ENCODE data around the gene SGTA. TPM values are rescaled to one million over a fixed set of nuclear protein-coding genes. Genes with fewer than 3 reads are reported as not detected.

SGTA gene
- total and polyA plus RNA-seq, 2 of the 13 experiments (the other 11 are each of a cell fraction or from before 2014, with no cell fraction given): 43.9 to 47.4 TPM

GRCh38 chr19:2775556-2776430 lies 7.3 kb downstream of the SGTA start (continued):
- TF ChIP-seq ZFP91 (CRISPR knock-in tag; IDR thresholded peaks at IDR 0.05; ENCODE audit: borderline replicate concordance) (no peak), ZNF276 (CRISPR knock-in tag; IDR thresholded peaks at IDR 0.05; ENCODE audit: low read depth) (no peak), ZNF264 (CRISPR knock-in tag; IDR thresholded peaks at IDR 0.05) (no peak), ZKSCAN8 (CRISPR knock-in tag; IDR thresholded peaks at IDR 0.05; ENCODE audit: borderline replicate concordance) (no peak), ZMAT5 (CRISPR knock-in tag; IDR thresholded peaks at IDR 0.05; ENCODE audit: borderline replicate concordance, low read depth) (no peak), FOSL1 (CRISPR knock-in tag; IDR thresholded peaks at IDR 0.05; ENCODE audit: borderline replicate concordance) (no peak), MYC (CRISPR knock-in tag; IDR thresholded peaks at IDR 0.05; ENCODE audit: borderline replicate concordance) (peak; percentile 54), ZBTB25 (CRISPR knock-in tag; IDR thresholded peaks at IDR 0.05) (no peak), ZNF883 (CRISPR knock-in tag; IDR thresholded peaks at IDR 0.05; ENCODE audit: not compliant biosample characterization) (no peak), TRAFD1 (CRISPR knock-in tag; IDR thresholded peaks at IDR 0.05; ENCODE audit: borderline replicate concordance) (no peak), SNRNP70 (IDR thresholded peaks at IDR 0.05; ENCODE audit: low read depth, low read length) (no peak), ZFP1 (CRISPR knock-in tag; IDR thresholded peaks at IDR 0.05) (no peak), ZNF230 (CRISPR knock-in tag; IDR thresholded peaks at IDR 0.05) (no peak), ZNF30 (CRISPR knock-in tag; IDR thresholded peaks at IDR 0.05) (no peak), ZNF251 (CRISPR knock-in tag; IDR thresholded peaks at IDR 0.05) (no peak)

Measured in HepG2 (cell line).